ENCODE measurements around the gene PNKP. TPM values are rescaled to one million over a fixed set of nuclear protein-coding genes. Genes with fewer than 3 reads are reported as not detected.

PNKP gene
- total RNA-seq, 2 experiments from 2014 or later = 58.8 to 65.9 TPM

DNA sequence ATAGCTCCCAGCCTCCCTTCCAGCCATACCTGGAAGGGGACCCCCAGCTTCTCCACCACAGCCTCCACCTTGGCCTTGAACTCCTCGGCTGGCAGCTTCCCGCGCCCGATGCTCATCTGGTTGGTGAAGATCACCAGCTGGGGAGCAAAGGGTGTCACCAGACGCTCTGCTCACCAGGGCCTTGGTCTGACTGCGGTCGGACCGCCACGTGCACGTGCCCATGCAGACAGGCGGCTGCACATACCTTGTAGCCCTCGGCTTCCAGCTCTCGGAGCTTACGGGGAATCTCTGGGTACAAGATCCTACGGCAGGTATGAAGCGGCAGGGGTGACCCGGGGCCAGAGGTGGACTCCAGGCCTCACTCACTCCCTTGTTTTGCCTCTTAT is 3.4 kb downstream of the PNKP start:
- no peaks in the 10 kb centered on the region for H3K27me3 Mint-ChIP-seq
- peaks cover 34% of the 10 kb centered on the region for H3K4me1 Mint-ChIP-seq (ENCODE audit: low read depth)
- ATAC-seq (no peak), DNase-seq (no peak)
- POLR2A ChIA-PET = interaction anchor here (1.2 to 5.9 kb wide), 2 partner anchors 11 to 45 kb away, joined by 3 to 64 read pairs; partner anchors contain the start of genes MED25 and PTOV1
- H3K4me3 Mint-ChIP-seq = no peak overlapping the region
- TF ChIP-seq, protein P1, sequence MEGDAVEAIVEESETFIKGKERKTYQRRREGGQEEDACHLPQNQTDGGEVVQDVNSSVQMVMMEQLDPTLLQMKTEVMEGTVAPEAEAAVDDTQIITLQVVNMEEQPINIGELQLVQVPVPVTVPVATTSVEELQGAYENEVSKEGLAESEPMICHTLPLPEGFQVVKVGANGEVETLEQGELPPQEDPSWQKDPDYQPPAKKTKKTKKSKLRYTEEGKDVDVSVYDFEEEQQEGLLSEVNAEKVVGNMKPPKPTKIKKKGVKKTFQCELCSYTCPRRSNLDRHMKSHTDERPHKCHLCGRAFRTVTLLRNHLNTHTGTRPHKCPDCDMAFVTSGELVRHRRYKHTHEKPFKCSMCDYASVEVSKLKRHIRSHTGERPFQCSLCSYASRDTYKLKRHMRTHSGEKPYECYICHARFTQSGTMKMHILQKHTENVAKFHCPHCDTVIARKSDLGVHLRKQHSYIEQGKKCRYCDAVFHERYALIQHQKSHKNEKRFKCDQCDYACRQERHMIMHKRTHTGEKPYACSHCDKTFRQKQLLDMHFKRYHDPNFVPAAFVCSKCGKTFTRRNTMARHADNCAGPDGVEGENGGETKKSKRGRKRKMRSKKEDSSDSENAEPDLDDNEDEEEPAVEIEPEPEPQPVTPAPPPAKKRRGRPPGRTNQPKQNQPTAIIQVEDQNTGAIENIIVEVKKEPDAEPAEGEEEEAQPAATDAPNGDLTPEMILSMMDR (IDR thresholded peaks at IDR 0.05) = no peak
- no peaks in the 10 kb centered on the region for H3K9me3 Mint-ChIP-seq
- peaks cover 31% of the 10 kb centered on the region for H3K36me3 Mint-ChIP-seq (ENCODE audit: low read depth)
- H3K27ac Mint-ChIP-seq = no peak overlapping the region
- CTCF ChIA-PET = no interaction called here
- intact Hi-C loops (cut with micrococcal nuclease) = no loop called here

DNA sequence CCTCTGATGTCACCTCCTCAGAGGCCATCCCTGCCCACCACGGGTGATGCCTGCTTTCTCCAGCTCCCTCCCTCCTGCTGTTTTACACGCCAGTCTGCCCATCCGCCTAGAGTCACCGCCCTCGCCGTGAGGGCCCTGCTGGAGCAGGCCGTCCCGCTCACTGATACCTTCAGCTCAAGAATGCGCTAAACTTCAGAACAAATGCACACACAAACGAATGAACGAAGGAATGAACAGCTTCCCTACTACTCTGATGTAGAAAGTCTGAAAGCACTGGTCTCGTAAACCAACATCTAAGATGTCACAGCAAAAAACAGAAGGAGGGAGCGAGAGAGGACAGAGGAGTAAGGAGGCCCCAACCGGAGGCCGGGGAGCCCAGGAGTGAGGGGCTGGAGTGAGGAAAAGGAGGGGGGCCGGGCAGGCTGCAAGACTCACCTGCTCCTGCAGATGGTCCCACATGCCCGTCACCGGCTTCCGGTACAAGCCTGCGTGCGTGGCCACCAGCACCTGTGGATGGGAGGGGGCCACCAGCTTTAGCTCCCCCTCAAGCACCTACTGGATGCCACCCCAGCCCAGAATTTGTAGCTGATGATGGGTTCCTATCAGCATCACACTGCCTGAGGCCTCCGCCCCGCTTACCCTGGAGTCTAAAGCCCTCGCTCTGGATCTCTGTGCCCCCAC is 4.0 kb downstream of the PNKP start:
- H3K36me3 Mint-ChIP-seq (ENCODE audit: low read depth) = peaks cover 32% of the 10 kb centered on the region
- POLR2A ChIA-PET = interaction anchor here (1.2 to 5.9 kb wide), 2 partner anchors 10 to 45 kb away, joined by 3 to 64 read pairs; partner anchors contain the start of genes MED25 and PTOV1

DNA sequence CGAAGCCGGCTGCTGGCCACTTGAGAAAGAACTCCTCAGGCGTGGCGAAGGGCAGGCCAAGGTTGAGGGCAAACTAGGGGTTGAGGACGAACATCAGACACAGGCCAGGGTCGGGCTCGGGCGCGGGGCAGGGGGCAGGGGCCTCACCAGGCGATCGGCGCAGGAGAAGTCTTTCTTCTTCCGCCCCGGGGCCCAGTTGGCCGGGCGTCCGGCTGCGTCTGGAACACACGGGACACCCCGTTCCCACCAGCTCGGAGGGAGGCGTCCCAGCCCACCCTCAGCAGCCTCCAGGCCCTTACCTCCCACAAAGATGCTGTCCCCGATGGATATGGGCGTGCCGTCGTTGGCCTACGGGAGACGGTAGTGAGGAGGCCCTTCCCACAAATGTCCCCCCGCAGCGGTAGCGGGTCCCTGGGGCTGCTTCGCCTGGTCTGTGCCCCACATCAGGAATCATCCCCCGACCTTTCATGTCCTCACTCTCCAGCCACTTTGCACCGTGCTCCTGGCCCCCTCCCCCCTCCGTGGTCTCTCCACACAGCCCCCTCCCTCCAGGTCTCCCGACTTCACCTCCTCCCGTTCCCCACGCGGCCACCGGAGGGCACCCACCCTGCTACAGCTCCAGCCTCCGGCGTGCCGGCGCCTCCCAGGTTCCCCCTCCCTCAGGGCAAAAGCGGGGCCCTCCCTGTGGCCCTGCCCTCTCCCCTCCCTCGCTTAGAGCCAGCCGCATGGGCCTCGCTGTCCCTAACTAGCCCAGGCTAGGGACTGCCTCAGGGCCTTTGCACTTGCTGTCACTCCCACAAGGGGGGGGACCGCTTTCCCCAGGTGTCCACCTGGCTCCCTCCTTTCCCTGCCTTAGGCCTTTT is 4.8 kb downstream of the PNKP start:
- TF ChIP-seq, protein P1 (IDR thresholded peaks at IDR 0.05) = no peak
- no peak overlapping the region for H3K4me3 Mint-ChIP-seq
- peaks cover 25% of the 10 kb centered on the region for H3K4me1 Mint-ChIP-seq (ENCODE audit: low read depth)
- ATAC-seq (no peak), DNase-seq (no peak)
- H3K27ac Mint-ChIP-seq = no peak overlapping the region
- CTCF ChIA-PET = interaction anchor here (0.6 kb wide), 1 partner anchor 122 kb away, joined by 3 read pairs; no protein-coding TSS in a partner anchor
- intact Hi-C loops (cut with micrococcal nuclease) = no loop called here
- no peaks in the 10 kb centered on the region for H3K27me3 Mint-ChIP-seq
- peaks cover 35% of the 10 kb centered on the region for H3K36me3 Mint-ChIP-seq (ENCODE audit: low read depth)
- POLR2A ChIA-PET = interaction anchor here (5.9 kb wide), 1 partner anchor 9 kb away, joined by 64 read pairs; the partner anchor contains the start of gene PTOV1
- no peaks in the 10 kb centered on the region for H3K9me3 Mint-ChIP-seq

More for the DNA sequence above, 4.0 kb downstream of the PNKP start:
- no peaks in the 10 kb centered on the region for H3K27me3 Mint-ChIP-seq
- no peak overlapping the region for H3K4me3 Mint-ChIP-seq
- intact Hi-C loops (cut with micrococcal nuclease) = no loop called here
- TF ChIP-seq, protein P1 (IDR thresholded peaks at IDR 0.05) = no peak
- CTCF ChIA-PET = interaction anchor here (0.6 kb wide), 1 partner anchor 121 kb away, joined by 3 read pairs; no protein-coding TSS in a partner anchor
- DNase-seq (no peak), ATAC-seq (no peak)
- H3K9me3 Mint-ChIP-seq = no peaks in the 10 kb centered on the region
- no peak overlapping the region for H3K27ac Mint-ChIP-seq
- H3K4me1 Mint-ChIP-seq (ENCODE audit: low read depth) = peaks cover 29% of the 10 kb centered on the region

DNA sequence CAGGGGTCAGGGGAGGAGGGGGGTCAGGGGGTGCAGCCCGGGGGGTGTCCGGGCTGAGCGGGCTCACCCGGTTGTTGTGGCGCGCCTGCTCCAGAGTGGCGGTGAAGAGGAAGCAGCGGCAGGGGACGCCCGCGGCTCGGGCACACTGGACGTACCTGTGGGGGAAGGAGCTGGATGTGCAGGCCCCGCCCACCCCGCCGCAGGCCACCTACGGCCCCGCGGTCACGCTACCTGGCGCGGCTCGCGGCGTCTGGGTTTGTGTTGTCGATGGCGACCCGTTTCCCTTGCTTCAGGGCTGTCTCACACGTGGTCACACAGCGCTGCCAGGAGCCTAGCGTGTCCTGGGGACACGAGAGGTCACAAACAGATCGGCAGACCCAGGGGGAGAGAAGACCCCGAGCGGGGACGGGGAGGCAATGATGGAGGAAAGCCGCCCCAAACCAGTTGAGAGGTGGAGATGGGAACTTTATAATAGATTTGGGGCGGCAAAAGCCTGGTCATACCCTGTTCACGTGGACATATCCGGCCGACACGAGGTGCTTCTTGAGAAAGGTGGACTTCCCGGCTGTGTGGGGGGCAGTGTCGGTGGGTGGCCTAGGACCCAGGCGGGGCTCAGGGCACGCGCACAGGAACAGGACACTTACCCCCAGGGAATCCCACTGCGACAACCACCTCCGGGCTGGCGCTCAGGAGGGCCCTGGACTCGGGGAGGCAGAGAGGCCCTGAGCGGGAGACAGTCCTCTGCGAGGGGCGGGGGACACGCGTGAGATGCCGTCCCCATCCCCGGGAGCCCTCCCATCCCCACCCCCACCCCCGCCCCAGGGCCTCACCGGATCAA is 5.6 kb downstream of the PNKP start:
- ChIA-PET CTCF (no interaction called here), POLR2A (interaction anchor here (1.8 kb wide), 1 partner anchor 10 kb away, joined by 7 read pairs; no protein-coding TSS in a partner anchor)
- Mint-ChIP-seq H3K36me3 (ENCODE audit: low read depth) (peaks cover 34% of the 10 kb centered on the region), H3K27ac (no peak overlapping the region), H3K4me3 (no peak overlapping the region), H3K27me3 (no peaks in the 10 kb centered on the region), H3K4me1 (ENCODE audit: low read depth) (peaks cover 22% of the 10 kb centered on the region), H3K9me3 (no peaks in the 10 kb centered on the region)
- no peak for ATAC-seq
- DNase-seq = no peak
- intact Hi-C loops (cut with micrococcal nuclease) = no loop called here
- TF ChIP-seq, protein P1 (IDR thresholded peaks at IDR 0.05) = no peak
